ENCODE measurements around the gene A2M.

The A2M gene

DNA sequence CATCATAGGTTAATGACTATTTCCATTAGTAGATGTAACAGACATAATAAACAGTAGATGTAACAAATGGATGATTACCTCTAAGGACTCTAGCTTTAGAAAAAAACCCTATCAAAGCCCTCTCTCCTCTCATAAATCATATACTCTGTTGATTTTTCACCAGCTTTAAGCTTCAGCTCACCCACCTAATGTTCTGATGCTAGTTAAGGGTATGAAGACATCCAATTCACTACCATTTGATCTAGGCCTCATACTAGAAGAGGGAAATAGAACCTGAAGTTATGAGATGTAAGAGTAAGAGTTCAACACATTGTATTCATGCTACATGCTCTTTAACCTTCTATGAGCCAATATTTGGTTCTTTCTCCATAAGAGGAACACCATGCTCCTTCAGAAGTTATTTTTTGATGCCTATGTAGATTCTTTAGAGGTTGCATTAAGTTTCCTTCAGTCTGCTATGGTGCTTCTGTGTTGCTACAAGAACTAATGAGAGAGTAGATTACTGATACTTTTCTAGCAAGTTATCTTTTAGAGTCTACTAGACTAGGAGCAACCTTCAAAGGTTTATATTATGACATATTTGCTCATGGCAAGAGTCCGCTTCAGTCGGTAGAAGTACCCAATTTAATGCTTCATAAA is 16.0 kb downstream of the A2M start:
- no peak for TF ChIP-seq ZNF138 (tag by site-specific recombination; IDR thresholded peaks at IDR 0.05; ENCODE audit: borderline replicate concordance)
- TF ChIP-seq ZNF488 (tag by site-specific recombination; IDR thresholded peaks at IDR 0.05), result no peak
- TF ChIP-seq ZNF449 (tag by site-specific recombination; IDR thresholded peaks at IDR 0.05), result no peak
- no peak for TF ChIP-seq SETDB1 (IDR thresholded peaks at IDR 0.05; ENCODE audit: insufficient read length, low read length)
- no peak for TF ChIP-seq ZNF366 (tag by site-specific recombination; conservative IDR thresholded peaks at IDR 0.05)
- no peak for TF ChIP-seq ZNF2 (tag by site-specific recombination; IDR thresholded peaks at IDR 0.05)
- Histone ChIP-seq H3K27ac (ENCODE audit: extremely low read depth, low read depth, low read length) (no peak overlapping the region), H3K4me1 (ENCODE audit: control insufficient read depth, insufficient read depth, low read length) (no peaks in the 10 kb centered on the region), H3K4me3 (ENCODE audit: low read depth, low read length) (no peak overlapping the region), H3K36me3 (ENCODE audit: control insufficient read depth in 2 of 2, insufficient read depth in 1 of 2, low read length in 2 of 2) (no peaks in the 10 kb centered on the region), H3K9me3 (ENCODE audit: control insufficient read depth, insufficient read depth, low read depth, low read length) (no peaks in the 10 kb centered on the region)
- POLR2A ChIA-PET, result no interaction called here
- CTCF ChIA-PET, result no interaction called here

DNA sequence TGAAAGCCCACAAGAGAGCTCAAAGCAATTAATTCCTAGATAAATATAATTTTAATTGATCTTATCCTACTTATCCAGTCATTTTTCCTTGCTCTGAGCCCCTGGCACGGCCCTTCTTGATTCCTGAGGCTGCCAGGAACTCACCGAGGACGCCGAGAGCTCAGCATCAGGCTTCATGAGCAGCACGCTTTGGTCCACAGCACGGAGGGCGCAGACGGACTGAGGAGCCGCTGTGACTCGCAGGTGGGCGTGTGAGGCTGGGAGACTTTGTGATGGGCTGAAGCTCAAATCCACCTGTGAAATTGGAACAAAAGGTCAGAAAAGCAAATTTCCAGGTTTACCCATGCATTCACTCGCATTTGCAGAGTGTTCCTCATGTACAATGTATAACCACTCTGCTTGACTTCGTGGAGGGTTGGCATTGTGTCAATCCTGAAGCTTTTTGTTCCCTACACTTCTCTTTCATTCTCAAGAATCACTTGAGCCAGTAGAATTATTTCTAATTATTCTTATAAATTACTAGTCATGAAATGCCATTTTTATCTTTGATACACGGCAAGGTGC is 17.2 kb downstream of the A2M start:
- POLR2A ChIA-PET, result no interaction called here
- Histone ChIP-seq H3K4me3 (ENCODE audit: low read depth, low read length) (no peak overlapping the region), H3K4me1 (ENCODE audit: control insufficient read depth, insufficient read depth, low read length) (no peaks in the 10 kb centered on the region), H3K27ac (ENCODE audit: extremely low read depth, low read depth, low read length) (no peak overlapping the region), H3K9me3 (ENCODE audit: control insufficient read depth, insufficient read depth, low read depth, low read length) (no peaks in the 10 kb centered on the region), H3K36me3 (ENCODE audit: control insufficient read depth in 2 of 2, insufficient read depth in 1 of 2, low read length in 2 of 2) (no peaks in the 10 kb centered on the region)
- CTCF ChIA-PET, result interaction anchor here (0.6 kb wide), 1 partner anchor 61 kb away, joined by 3 read pairs; no protein-coding TSS in a partner anchor
- TF ChIP-seq ZNF843 (tag by site-specific recombination; IDR thresholded peaks at IDR 0.05), result no peak
- no peak for TF ChIP-seq ZFP69B (tag by site-specific recombination; IDR thresholded peaks at IDR 0.05)
- TF ChIP-seq KLF7 (tag by site-specific recombination; IDR thresholded peaks at IDR 0.05; ENCODE audit: borderline replicate concordance), result no peak
- TF ChIP-seq KLF16 (tag by site-specific recombination; IDR thresholded peaks at IDR 0.05), result no peak
- TF ChIP-seq ZNF626 (tag by site-specific recombination; IDR thresholded peaks at IDR 0.05), result no peak
- TF ChIP-seq ZNF707 (tag by site-specific recombination; IDR thresholded peaks at IDR 0.05), result no peak
- TF ChIP-seq BCL6B (tag by site-specific recombination; IDR thresholded peaks at IDR 0.05), result no peak

GRCh38 chr12:9098115-9098452 is 17.6 kb downstream of the A2M start:
- Histone ChIP-seq H3K9me3 (ENCODE audit: control insufficient read depth, insufficient read depth, low read depth, low read length) (no peaks in the 10 kb centered on the region), H3K27ac (ENCODE audit: extremely low read depth, low read depth, low read length) (no peak overlapping the region), H3K4me3 (ENCODE audit: low read depth, low read length) (no peak overlapping the region), H3K4me1 (ENCODE audit: control insufficient read depth, insufficient read depth, low read length) (no peaks in the 10 kb centered on the region), H3K36me3 (ENCODE audit: control insufficient read depth in 2 of 2, insufficient read depth in 1 of 2, low read length in 2 of 2) (no peaks in the 10 kb centered on the region)
- POLR2A ChIA-PET, result no interaction called here
- CTCF ChIA-PET, result no interaction called here
- TF ChIP-seq ZNF354C (tag by site-specific recombination; IDR thresholded peaks at IDR 0.05; ENCODE audit: borderline replicate concordance, low read depth), result no peak
- TF ChIP-seq KLF8 (tag by site-specific recombination; IDR thresholded peaks at IDR 0.05), result no peak
- TF ChIP-seq ZNF48 (tag by site-specific recombination; IDR thresholded peaks at IDR 0.05), result no peak
- TF ChIP-seq, protein P1, sequence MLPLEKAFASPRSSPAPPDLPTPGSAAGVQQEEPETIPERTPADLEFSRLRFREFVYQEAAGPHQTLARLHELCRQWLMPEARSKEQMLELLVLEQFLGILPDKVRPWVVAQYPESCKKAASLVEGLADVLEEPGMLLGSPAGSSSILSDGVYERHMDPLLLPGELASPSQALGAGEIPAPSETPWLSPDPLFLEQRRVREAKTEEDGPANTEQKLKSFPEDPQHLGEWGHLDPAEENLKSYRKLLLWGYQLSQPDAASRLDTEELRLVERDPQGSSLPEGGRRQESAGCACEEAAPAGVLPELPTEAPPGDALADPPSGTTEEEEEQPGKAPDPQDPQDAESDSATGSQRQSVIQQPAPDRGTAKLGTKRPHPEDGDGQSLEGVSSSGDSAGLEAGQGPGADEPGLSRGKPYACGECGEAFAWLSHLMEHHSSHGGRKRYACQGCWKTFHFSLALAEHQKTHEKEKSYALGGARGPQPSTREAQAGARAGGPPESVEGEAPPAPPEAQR (tag by site-specific recombination; IDR thresholded peaks at IDR 0.05), result no peak
- no peak for TF ChIP-seq ZNF670 (tag by site-specific recombination; IDR thresholded peaks at IDR 0.05; ENCODE audit: low read depth)
- no peak for TF ChIP-seq ZNF558 (tag by site-specific recombination; IDR thresholded peaks at IDR 0.05)
- TF ChIP-seq ZNF214 (tag by site-specific recombination; IDR thresholded peaks at IDR 0.05; ENCODE audit: borderline replicate concordance), result no peak
- no peak for TF ChIP-seq GLI2 (tag by site-specific recombination; IDR thresholded peaks at IDR 0.05; ENCODE audit: borderline replicate concordance, low read depth)
- TF ChIP-seq SALL2 (tag by site-specific recombination; IDR thresholded peaks at IDR 0.05; ENCODE audit: borderline replicate concordance), result no peak
- TF ChIP-seq, protein P2, sequence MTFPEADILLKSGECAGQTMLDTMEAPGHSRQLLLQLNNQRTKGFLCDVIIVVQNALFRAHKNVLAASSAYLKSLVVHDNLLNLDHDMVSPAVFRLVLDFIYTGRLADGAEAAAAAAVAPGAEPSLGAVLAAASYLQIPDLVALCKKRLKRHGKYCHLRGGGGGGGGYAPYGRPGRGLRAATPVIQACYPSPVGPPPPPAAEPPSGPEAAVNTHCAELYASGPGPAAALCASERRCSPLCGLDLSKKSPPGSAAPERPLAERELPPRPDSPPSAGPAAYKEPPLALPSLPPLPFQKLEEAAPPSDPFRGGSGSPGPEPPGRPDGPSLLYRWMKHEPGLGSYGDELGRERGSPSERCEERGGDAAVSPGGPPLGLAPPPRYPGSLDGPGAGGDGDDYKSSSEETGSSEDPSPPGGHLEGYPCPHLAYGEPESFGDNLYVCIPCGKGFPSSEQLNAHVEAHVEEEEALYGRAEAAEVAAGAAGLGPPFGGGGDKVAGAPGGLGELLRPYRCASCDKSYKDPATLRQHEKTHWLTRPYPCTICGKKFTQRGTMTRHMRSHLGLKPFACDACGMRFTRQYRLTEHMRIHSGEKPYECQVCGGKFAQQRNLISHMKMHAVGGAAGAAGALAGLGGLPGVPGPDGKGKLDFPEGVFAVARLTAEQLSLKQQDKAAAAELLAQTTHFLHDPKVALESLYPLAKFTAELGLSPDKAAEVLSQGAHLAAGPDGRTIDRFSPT (tag by site-specific recombination; IDR thresholded peaks at IDR 0.05), result no peak
- TF ChIP-seq ZNF423 (tag by site-specific recombination; IDR thresholded peaks at IDR 0.05), result no peak
- TF ChIP-seq YY1 (tag by site-specific recombination; IDR thresholded peaks at IDR 0.05), result no peak

Measured in HEK293 (cell line).